C4-2B (cell line): ENCODE results near the gene DRD4.

Source experiments
- CTCF ChIP-seq: fragments of 450-650 bp; conservative IDR thresholded peaks from 2 replicates; pipeline ENCODE4 v1.5.1; 2017; ENCODE audit warnings: mild to moderate bottlenecking
- ZFX ChIP-seq: fragments of 450-650 bp; IDR thresholded peaks from 2 replicates; pipeline ENCODE4 v1.6.1; 2017

GRCh38 chr11:612961-613300 is 24.1 kb upstream of the DRD4 start:
- TF ChIP-seq CTCF, result no peak
- no peak for TF ChIP-seq ZFX
